ENCODE results near the gene TMEM151B. TPM values are rescaled to one million over a fixed set of nuclear protein-coding genes. Genes with fewer than 3 reads are reported as not detected.
A peak's percentile ranks its signal among the peaks of the same experiment; 100 is the strongest.

The TMEM151B gene
- total and polyA plus RNA-seq, 9 of the 15 experiments (the other 6 are each of a cell fraction or from before 2014, with no cell fraction given): not detected

DNA sequence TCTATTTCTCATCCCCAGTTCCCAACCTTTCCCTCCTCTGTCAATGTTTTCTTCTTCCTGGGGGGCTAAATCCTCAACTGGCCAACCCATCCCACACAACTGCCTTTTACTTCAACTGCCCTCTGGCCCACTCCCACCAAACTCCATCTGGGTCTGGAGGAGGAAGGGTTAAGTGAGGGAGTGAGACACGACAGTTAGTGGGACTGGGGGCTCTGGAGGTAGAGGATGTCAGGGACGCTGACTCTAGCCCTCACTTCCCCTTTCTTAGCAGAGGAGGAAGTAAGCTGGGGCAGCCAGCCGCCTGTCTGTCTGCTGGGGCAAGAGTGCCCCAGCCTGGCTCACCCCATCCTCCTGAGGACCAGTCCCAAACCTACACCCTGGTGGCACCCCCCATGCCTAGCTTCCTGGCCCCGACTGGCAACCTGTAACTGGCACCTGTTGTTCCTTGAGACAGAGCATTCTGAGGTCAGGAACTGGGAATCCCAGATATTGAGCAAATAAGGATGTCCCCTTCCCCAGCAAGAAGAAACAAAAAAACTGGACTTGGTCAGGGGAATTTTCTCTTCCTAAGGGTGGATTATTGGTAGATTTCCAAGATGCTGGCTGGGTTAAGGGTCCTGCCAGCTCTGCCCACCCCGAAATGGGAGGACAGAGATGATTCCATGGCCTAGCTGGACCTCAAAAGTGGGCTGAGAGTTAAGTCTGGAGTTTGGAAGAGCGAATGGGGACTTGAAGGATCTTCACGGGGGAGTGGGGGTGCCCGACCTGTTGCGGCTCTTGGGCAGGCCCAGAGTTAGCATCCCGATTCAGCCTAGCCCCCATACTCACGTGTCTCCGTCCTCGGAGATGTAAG is 5.9 kb upstream of the TMEM151B start (continued):
- TF ChIP-seq, protein P1, sequence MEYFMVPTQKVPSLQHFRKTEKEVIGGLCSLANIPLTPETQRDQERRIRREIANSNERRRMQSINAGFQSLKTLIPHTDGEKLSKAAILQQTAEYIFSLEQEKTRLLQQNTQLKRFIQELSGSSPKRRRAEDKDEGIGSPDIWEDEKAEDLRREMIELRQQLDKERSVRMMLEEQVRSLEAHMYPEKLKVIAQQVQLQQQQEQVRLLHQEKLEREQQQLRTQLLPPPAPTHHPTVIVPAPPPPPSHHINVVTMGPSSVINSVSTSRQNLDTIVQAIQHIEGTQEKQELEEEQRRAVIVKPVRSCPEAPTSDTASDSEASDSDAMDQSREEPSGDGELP (CRISPR knock-in tag; IDR thresholded peaks at IDR 0.05; ENCODE audit: borderline replicate concordance): no peak
- TF ChIP-seq ZNF239 (CRISPR knock-in tag; IDR thresholded peaks at IDR 0.05): no peak
- TF ChIP-seq CBFB (CRISPR knock-in tag; IDR thresholded peaks at IDR 0.05): 0 out of 2 replicates have a peak, but pooled peaks have one; percentile 10
- no peak for TF ChIP-seq BRD4 (IDR thresholded peaks at IDR 0.05)
- TF ChIP-seq, protein P2, sequence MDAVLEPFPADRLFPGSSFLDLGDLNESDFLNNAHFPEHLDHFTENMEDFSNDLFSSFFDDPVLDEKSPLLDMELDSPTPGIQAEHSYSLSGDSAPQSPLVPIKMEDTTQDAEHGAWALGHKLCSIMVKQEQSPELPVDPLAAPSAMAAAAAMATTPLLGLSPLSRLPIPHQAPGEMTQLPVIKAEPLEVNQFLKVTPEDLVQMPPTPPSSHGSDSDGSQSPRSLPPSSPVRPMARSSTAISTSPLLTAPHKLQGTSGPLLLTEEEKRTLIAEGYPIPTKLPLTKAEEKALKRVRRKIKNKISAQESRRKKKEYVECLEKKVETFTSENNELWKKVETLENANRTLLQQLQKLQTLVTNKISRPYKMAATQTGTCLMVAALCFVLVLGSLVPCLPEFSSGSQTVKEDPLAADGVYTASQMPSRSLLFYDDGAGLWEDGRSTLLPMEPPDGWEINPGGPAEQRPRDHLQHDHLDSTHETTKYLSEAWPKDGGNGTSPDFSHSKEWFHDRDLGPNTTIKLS (IDR thresholded peaks at IDR 0.05; ENCODE audit: borderline replicate concordance, low read depth): no peak
- TF ChIP-seq, protein P3, sequence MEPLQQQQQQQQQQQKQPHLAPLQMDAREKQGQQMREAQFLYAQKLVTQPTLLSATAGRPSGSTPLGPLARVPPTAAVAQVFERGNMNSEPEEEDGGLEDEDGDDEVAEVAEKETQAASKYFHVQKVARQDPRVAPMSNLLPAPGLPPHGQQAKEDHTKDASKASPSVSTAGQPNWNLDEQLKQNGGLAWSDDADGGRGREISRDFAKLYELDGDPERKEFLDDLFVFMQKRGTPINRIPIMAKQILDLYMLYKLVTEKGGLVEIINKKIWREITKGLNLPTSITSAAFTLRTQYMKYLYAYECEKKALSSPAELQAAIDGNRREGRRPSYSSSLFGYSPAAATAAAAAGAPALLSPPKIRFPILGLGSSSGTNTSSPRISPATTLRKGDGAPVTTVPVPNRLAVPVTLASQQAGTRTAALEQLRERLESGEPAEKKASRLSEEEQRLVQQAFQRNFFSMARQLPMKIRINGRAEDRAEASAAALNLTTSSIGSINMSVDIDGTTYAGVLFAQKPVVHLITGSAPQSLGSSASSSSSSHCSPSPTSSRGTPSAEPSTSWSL (CRISPR knock-in tag; IDR thresholded peaks at IDR 0.05; ENCODE audit: borderline replicate concordance): no peak
- TF ChIP-seq, protein P4, sequence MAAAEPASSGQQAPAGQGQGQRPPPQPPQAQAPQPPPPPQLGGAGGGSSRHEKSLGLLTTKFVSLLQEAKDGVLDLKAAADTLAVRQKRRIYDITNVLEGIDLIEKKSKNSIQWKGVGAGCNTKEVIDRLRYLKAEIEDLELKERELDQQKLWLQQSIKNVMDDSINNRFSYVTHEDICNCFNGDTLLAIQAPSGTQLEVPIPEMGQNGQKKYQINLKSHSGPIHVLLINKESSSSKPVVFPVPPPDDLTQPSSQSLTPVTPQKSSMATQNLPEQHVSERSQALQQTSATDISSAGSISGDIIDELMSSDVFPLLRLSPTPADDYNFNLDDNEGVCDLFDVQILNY (CRISPR knock-in tag; IDR thresholded peaks at IDR 0.05): 0 out of 2 replicates have a peak, but pooled peaks have one; percentile 52
- no peak for TF ChIP-seq NELFE (IDR thresholded peaks at IDR 0.05; ENCODE audit: insufficient read depth, insufficient read length)
- TF ChIP-seq GTF2E2 (tag; IDR thresholded peaks at IDR 0.05): no peak
- TF ChIP-seq XRCC5 (IDR thresholded peaks at IDR 0.05; ENCODE audit: low read depth, low read length): 0 out of 2 replicates have a peak, but pooled peaks have one; percentile 23
- TF ChIP-seq, protein P5, sequence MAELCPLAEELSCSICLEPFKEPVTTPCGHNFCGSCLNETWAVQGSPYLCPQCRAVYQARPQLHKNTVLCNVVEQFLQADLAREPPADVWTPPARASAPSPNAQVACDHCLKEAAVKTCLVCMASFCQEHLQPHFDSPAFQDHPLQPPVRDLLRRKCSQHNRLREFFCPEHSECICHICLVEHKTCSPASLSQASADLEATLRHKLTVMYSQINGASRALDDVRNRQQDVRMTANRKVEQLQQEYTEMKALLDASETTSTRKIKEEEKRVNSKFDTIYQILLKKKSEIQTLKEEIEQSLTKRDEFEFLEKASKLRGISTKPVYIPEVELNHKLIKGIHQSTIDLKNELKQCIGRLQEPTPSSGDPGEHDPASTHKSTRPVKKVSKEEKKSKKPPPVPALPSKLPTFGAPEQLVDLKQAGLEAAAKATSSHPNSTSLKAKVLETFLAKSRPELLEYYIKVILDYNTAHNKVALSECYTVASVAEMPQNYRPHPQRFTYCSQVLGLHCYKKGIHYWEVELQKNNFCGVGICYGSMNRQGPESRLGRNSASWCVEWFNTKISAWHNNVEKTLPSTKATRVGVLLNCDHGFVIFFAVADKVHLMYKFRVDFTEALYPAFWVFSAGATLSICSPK (IDR thresholded peaks at IDR 0.05; ENCODE audit: borderline replicate concordance): no peak
- TF ChIP-seq ZNF780A (CRISPR knock-in tag; IDR thresholded peaks at IDR 0.05): no peak
- TF ChIP-seq TGIF2 (CRISPR knock-in tag; IDR thresholded peaks at IDR 0.05): no peak
- 0 out of 2 replicates have a peak, but pooled peaks have one; percentile 38 for TF ChIP-seq RFX7 (CRISPR knock-in tag; IDR thresholded peaks at IDR 0.05)
- no peak for TF ChIP-seq ZFP1 (CRISPR knock-in tag; IDR thresholded peaks at IDR 0.05)
- TF ChIP-seq ARID1B (IDR thresholded peaks at IDR 0.05): peak; percentile 27; the same call in 1 of the 2 replicates
- TF ChIP-seq HMG20B (CRISPR knock-in tag; IDR thresholded peaks at IDR 0.05): no peak
- TF ChIP-seq SETDB1 (IDR thresholded peaks at IDR 0.05; ENCODE audit: low read length): no peak
- no peak for TF ChIP-seq ZNF79 (CRISPR knock-in tag; IDR thresholded peaks at IDR 0.05; ENCODE audit: low read depth)
- no peak for TF ChIP-seq ASH1L (IDR thresholded peaks at IDR 0.05; ENCODE audit: borderline replicate concordance, low read depth, partially characterized antibody)
- TF ChIP-seq RBFOX2 (IDR thresholded peaks at IDR 0.05; ENCODE audit: low read depth, low read length): no peak

Measured in K562 (cell line).